ENCODE data around the gene MBD6. TPM values are rescaled to one million over a fixed set of nuclear protein-coding genes. Genes with fewer than 3 reads are reported as not detected.

MBD6 gene
- total RNA-seq, 5 donors from 2014 or later (not counting 1 experiment from before 2014, with no cell fraction given), result 109 to 122 (median 114) TPM

DNA sequence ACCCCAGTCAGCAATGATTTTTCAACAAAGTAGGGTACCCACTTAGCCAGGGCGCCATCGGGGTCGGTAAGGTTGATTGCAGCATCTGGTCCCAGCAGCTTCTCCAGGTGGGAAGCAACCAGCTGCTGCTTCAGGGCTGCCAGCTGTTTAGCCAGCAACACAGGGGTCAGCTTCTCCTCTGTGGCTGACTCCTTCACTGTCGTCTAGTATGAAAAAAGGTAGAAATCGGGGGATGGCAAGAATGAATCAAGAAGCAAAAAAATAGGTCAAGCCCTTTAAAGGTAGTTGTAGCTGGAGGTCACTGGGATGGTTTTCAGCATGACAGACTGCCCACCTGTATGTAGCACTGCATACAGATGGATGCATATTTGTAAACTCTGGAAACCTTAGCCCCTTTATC lies 11.6 kb downstream of the MBD6 start:
- Mint-ChIP-seq H3K4me1 (peaks cover 0 to 9% (median 5%) of the 10 kb centered on the region in 3 donors), H3K27ac (peak overlapping the region in 1 of 2 donors; percentile 28), H3K9me3 (no peaks in the 10 kb centered on the region), H3K4me3 (no peak overlapping the region), H3K27me3 (no peaks in the 10 kb centered on the region), H3K36me3 (peaks cover 63% of the 10 kb centered on the region)
- ATAC-seq (replicated peaks in 1 of 4) (no peak), DNase-seq (no peak)
- Histone ChIP-seq H3K36me3 (ENCODE audit: control insufficient read depth in 2 of 2, extremely low read depth in 1 of 2, insufficient read depth in 1 of 2, low read length in 1 of 2) (peaks cover 12 to 68% of the 10 kb centered on the region in 2 donors), H3K4me3 (ENCODE audit: control insufficient read depth in 1 of 2, extremely low read depth in 1 of 2, low read length in 1 of 2) (no peak overlapping the region), H3K27me3 (replicated peaks in 1 of 2; ENCODE audit: control insufficient read depth in 2 of 2, extremely low read depth in 1 of 2, insufficient read depth in 2 of 2, low read length in 1 of 2) (no peaks in the 10 kb centered on the region), H3K4me1 (ENCODE audit: control insufficient read depth in 1 of 2, extremely low read depth in 1 of 2, insufficient read depth in 2 of 2, low read length in 2 of 2) (no peaks in the 10 kb centered on the region), H3K9me3 (no peaks in the 10 kb centered on the region), H3K27ac (ENCODE audit: low read length) (no peak overlapping the region)
- ChIA-PET POLR2A (interaction anchor here in 1 of 2 donors (0.5 kb wide), 1 partner anchor 29 kb away, joined by 3 read pairs; no protein-coding TSS in a partner anchor), CTCF (interaction anchor here in 1 of 2 donors (0.6 kb wide), 1 partner anchor 43 kb away, joined by 11 read pairs; no protein-coding TSS in a partner anchor)
- 100% methylated on average over 5 of the region's 5 CpGs for WGBS (ENCODE audit: insufficient coverage)

DNA sequence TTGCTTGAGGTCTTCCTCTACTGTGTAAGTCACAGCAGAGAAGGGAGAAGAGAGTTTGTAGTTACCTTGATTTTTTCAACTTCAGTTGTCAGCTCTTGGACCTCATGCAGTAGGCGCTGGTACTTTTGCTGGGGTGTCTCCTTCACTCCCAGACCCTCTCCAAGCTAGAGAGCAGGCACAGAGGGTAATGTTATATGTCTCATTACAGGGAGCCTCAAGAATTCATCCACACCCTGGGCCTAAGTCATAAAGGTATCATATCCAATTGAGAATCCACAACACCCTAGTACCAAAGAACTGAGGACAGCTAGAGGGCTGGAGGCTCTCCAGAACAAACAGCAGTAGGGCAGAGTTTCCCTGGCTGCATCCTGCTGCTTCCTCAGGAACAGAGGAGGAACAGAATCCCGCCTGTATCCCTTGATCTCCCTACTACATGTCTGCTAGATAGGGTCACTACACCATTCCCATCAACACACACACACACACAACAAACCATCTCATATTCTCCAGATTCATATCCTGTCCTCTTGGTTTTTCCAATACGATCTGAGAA lies 12.4 kb downstream of the MBD6 start:
- H3K27ac ChIP-seq (ENCODE audit: low read length), result no peak overlapping the region
- ATAC-seq (replicated peaks in 1 of 4), result no peak
- H3K36me3 ChIP-seq (ENCODE audit: control insufficient read depth in 2 of 2, extremely low read depth in 1 of 2, insufficient read depth in 1 of 2, low read length in 1 of 2), result peaks cover 12 to 63% of the 10 kb centered on the region in 2 donors
- H3K27me3 ChIP-seq (replicated peaks in 1 of 2; ENCODE audit: control insufficient read depth in 2 of 2, extremely low read depth in 1 of 2, insufficient read depth in 2 of 2, low read length in 1 of 2), result no peaks in the 10 kb centered on the region
- H3K4me3 ChIP-seq (ENCODE audit: control insufficient read depth in 1 of 2, extremely low read depth in 1 of 2, low read length in 1 of 2), result no peak overlapping the region
- Mint-ChIP-seq H3K9me3 (no peaks in the 10 kb centered on the region), H3K36me3 (peaks cover 56% of the 10 kb centered on the region), H3K27me3 (no peaks in the 10 kb centered on the region), H3K4me3 (no peak overlapping the region), H3K27ac (no peak overlapping the region), H3K4me1 (peaks cover 0 to 3% (median 2%) of the 10 kb centered on the region in 3 donors)
- ChIA-PET POLR2A (interaction anchor here in 1 of 2 donors (0.6 kb wide), 1 partner anchor 21 kb away, joined by 6 read pairs; no protein-coding TSS in a partner anchor), CTCF (interaction anchor here (0.6 to 1.0 kb wide), 2 partner anchors 44 to 327 kb away, joined by 3 to 11 read pairs; no protein-coding TSS in a partner anchor)
- no peaks in the 10 kb centered on the region for H3K4me1 ChIP-seq (ENCODE audit: control insufficient read depth in 1 of 2, extremely low read depth in 1 of 2, insufficient read depth in 2 of 2, low read length in 2 of 2)
- WGBS (ENCODE audit: insufficient coverage), result 90% methylated on average over 2 of the region's 3 CpGs
- no peak for DNase-seq
- H3K9me3 ChIP-seq, result no peaks in the 10 kb centered on the region

DNA sequence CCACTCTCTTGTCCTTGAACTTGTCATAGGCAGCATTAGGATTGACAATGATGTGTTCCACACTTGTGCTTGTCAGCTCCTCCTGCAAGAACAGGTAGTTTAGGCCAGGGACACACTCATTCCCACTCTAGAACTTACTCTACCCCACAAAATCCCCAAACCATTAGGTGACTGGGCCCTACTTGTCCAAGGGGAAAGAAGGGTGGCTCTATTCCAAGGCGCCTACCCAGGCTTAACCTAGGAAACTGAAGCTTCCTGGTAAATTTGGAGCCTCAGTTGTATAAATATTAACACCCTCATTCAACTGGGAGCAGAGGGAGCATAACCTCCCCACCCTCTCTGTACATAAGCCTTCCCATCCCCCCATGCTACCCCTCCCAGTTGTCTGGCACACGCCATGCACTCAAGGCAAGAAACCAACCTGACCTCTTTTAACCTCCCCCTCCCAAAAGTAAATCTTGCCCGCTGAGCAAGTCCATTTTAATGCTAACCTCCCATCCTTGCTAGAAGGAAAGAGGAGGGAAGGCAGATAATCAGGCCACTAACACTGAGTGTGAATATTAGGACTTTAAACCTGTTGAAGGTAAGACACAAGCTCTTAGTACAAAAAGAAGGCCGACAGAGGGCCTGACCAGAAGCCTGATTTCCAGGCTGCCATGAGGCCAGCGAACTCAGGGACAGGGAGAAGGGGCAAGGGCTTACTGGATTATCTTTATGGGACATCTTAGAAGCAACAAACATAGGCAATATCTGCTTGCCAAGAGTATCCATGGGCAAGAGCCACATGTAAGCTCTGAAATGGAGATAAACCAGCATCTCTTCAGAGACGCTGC lies 13.4 kb downstream of the MBD6 start:
- 82% methylated on average over 3 of the region's 6 CpGs for WGBS (ENCODE audit: insufficient coverage)
- peak overlapping the region in 1 of 2 donors; percentile 31 for H3K27ac Mint-ChIP-seq
- H3K9me3 ChIP-seq, result no peaks in the 10 kb centered on the region
- peaks cover 12 to 54% of the 10 kb centered on the region in 2 donors for H3K36me3 ChIP-seq (ENCODE audit: control insufficient read depth in 2 of 2, extremely low read depth in 1 of 2, insufficient read depth in 1 of 2, low read length in 1 of 2)
- no peak overlapping the region for H3K4me3 ChIP-seq (ENCODE audit: control insufficient read depth in 1 of 2, extremely low read depth in 1 of 2, low read length in 1 of 2)
- H3K27ac ChIP-seq (ENCODE audit: low read length), result no peak overlapping the region
- H3K36me3 Mint-ChIP-seq, result peaks cover 57% of the 10 kb centered on the region
- no peaks in the 10 kb centered on the region for H3K27me3 ChIP-seq (replicated peaks in 1 of 2; ENCODE audit: control insufficient read depth in 2 of 2, extremely low read depth in 1 of 2, insufficient read depth in 2 of 2, low read length in 1 of 2)
- ATAC-seq (replicated peaks in 1 of 4) (no peak), DNase-seq (no peak)
- H3K4me1 ChIP-seq (ENCODE audit: control insufficient read depth in 1 of 2, extremely low read depth in 1 of 2, insufficient read depth in 2 of 2, low read length in 2 of 2), result no peaks in the 10 kb centered on the region
- ChIA-PET POLR2A (no interaction called here), CTCF (interaction anchor here in 1 of 2 donors (0.6 to 1.0 kb wide), 2 partner anchors 47 to 327 kb away, joined by 3 read pairs; no protein-coding TSS in a partner anchor)
- H3K4me1 Mint-ChIP-seq, result peaks cover 3 to 5% (median 4%) of the 10 kb centered on the region in 3 donors
- H3K4me3 Mint-ChIP-seq, result no peak overlapping the region
- H3K27me3 Mint-ChIP-seq, result no peaks in the 10 kb centered on the region
- H3K9me3 Mint-ChIP-seq, result no peaks in the 10 kb centered on the region

DNA sequence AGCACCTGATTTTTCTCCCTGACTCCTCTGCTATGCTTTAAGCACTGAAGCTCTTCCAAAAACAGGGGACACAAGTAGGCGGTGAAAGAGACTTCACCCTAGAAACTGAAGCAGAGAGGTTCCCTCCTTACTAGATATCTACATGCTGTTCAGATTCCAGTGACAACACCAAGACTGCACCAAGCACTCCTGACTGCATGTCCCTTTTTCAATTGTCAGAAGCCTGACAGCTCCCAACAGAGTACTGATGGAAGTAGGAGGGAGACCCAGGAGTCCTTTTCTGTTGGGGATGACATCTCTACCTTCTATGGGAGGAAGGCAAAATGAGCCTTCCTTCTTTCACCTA lies 13.9 kb downstream of the MBD6 start:
- CTCF ChIA-PET, result interaction anchor here in 1 of 2 donors (0.6 to 0.9 kb wide), 2 partner anchors 47 to 118 kb away, joined by 3 to 6 read pairs; no protein-coding TSS in a partner anchor
- H3K27ac Mint-ChIP-seq, result no peak overlapping the region
- ATAC-seq (replicated peaks in 1 of 4) (no peak), DNase-seq (no peak)
- no peak overlapping the region for H3K27ac ChIP-seq (ENCODE audit: low read length)
- H3K27me3 Mint-ChIP-seq, result no peaks in the 10 kb centered on the region
- H3K9me3 ChIP-seq, result no peaks in the 10 kb centered on the region
- no CpG with 5 or more reads among the region's 1 CpG for WGBS (ENCODE audit: insufficient coverage)
- H3K36me3 Mint-ChIP-seq, result peaks cover 58% of the 10 kb centered on the region
- peaks cover 11 to 52% of the 10 kb centered on the region in 2 donors for H3K36me3 ChIP-seq (ENCODE audit: control insufficient read depth in 2 of 2, extremely low read depth in 1 of 2, insufficient read depth in 1 of 2, low read length in 1 of 2)
- H3K4me1 Mint-ChIP-seq, result peaks cover 5 to 6% (median 5%) of the 10 kb centered on the region in 3 donors
- no peak overlapping the region for H3K4me3 Mint-ChIP-seq
- H3K9me3 Mint-ChIP-seq, result no peaks in the 10 kb centered on the region
- H3K4me1 ChIP-seq (ENCODE audit: control insufficient read depth in 1 of 2, extremely low read depth in 1 of 2, insufficient read depth in 2 of 2, low read length in 2 of 2), result no peaks in the 10 kb centered on the region
- no peak overlapping the region for H3K4me3 ChIP-seq (ENCODE audit: control insufficient read depth in 1 of 2, extremely low read depth in 1 of 2, low read length in 1 of 2)
- no peaks in the 10 kb centered on the region for H3K27me3 ChIP-seq (replicated peaks in 1 of 2; ENCODE audit: control insufficient read depth in 2 of 2, extremely low read depth in 1 of 2, insufficient read depth in 2 of 2, low read length in 1 of 2)
- POLR2A ChIA-PET, result no interaction called here

DNA sequence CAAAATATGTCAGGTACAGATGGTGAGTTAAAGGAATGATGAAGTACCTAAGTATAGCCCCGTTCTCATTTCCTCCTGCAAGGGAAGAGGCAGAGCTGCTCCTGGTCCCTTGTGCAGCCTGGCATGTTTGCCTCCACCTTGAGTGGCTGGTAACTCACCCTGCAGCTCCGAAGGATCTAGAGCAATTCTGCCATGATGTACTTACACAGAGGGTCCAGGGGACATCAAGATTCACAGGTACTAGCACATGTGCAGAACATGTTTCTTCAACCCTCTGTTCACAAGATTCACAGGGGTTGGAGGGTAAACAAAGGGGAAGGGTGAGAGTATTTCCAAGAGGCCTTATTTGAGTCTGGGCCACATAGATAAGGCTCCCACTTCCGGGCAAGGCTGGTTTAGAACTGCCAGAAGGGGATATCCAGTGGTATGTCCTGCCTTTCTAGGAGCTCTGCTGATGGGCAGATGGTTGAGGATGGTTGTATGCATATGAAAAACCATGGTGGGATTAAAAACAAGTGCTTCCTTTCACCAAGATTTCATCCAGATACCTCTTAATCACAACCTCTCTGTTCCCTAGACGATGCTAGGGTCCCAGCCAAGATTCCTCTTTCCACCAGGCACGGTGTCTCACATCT lies 16.6 kb downstream of the MBD6 start:
- ChIA-PET CTCF (no interaction called here), POLR2A (interaction anchor here in 1 of 2 donors (0.6 kb wide), 1 partner anchor 161 kb away, joined by 3 read pairs; no protein-coding TSS in a partner anchor)
- no peaks in the 10 kb centered on the region for H3K9me3 ChIP-seq
- H3K36me3 ChIP-seq (ENCODE audit: control insufficient read depth in 2 of 2, extremely low read depth in 1 of 2, insufficient read depth in 1 of 2, low read length in 1 of 2), result peaks cover 5 to 31% of the 10 kb centered on the region in 2 donors
- no peak overlapping the region for H3K27ac ChIP-seq (ENCODE audit: low read length)
- Mint-ChIP-seq H3K9me3 (no peaks in the 10 kb centered on the region), H3K27ac (no peak overlapping the region), H3K27me3 (no peaks in the 10 kb centered on the region), H3K4me1 (peaks cover 5 to 15% (median 13%) of the 10 kb centered on the region in 3 donors), H3K36me3 (peaks cover 40% of the 10 kb centered on the region), H3K4me3 (no peak overlapping the region)
- H3K4me1 ChIP-seq (ENCODE audit: control insufficient read depth in 1 of 2, extremely low read depth in 1 of 2, insufficient read depth in 2 of 2, low read length in 2 of 2), result peaks cover 0 to 6% of the 10 kb centered on the region in 2 experiments
- no peak overlapping the region for H3K4me3 ChIP-seq (ENCODE audit: control insufficient read depth in 1 of 2, extremely low read depth in 1 of 2, low read length in 1 of 2)
- ATAC-seq (replicated peaks in 1 of 4) (no peak), DNase-seq (no peak)
- no peaks in the 10 kb centered on the region for H3K27me3 ChIP-seq (replicated peaks in 1 of 2; ENCODE audit: control insufficient read depth in 2 of 2, extremely low read depth in 1 of 2, insufficient read depth in 2 of 2, low read length in 1 of 2)
- 100% methylated on average over 1 of the region's 5 CpGs for WGBS (ENCODE audit: insufficient coverage)

DNA sequence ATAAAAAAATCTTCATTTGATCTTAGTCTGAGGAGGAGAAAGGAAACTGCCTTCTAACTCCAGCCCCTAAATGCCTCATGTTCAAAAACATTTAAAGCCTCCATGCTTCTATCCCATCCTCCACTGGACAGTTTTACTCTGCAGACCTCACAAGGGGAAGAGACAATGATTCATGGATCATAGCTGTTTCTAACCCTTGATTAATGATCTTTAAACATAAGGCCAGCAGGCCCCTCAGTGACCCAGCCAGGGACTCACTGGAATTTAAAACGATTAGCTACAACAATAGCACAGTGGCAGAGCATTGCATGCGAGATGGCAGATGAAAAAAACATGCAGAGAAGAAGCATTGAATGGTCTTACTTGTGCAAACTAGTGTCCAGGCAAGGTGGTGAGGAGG lies 18.4 kb downstream of the MBD6 start:
- Histone ChIP-seq H3K27ac (ENCODE audit: low read length) (no peak overlapping the region), H3K4me3 (ENCODE audit: control insufficient read depth in 1 of 2, extremely low read depth in 1 of 2, low read length in 1 of 2) (no peak overlapping the region), H3K36me3 (ENCODE audit: control insufficient read depth in 2 of 2, extremely low read depth in 1 of 2, insufficient read depth in 1 of 2, low read length in 1 of 2) (peaks cover 5 to 17% of the 10 kb centered on the region in 2 donors), H3K9me3 (no peaks in the 10 kb centered on the region), H3K27me3 (replicated peaks in 1 of 2; ENCODE audit: control insufficient read depth in 2 of 2, extremely low read depth in 1 of 2, insufficient read depth in 2 of 2, low read length in 1 of 2) (no peaks in the 10 kb centered on the region), H3K4me1 (ENCODE audit: control insufficient read depth in 1 of 2, extremely low read depth in 1 of 2, insufficient read depth in 2 of 2, low read length in 2 of 2) (peaks cover 0 to 11% of the 10 kb centered on the region in 2 experiments)
- Mint-ChIP-seq H3K4me3 (no peak overlapping the region), H3K27me3 (no peaks in the 10 kb centered on the region), H3K4me1 (peaks cover 17 to 29% (median 27%) of the 10 kb centered on the region in 3 donors), H3K9me3 (no peaks in the 10 kb centered on the region), H3K27ac (peak overlapping the region in 1 of 2 donors; percentile 39), H3K36me3 (peaks cover 30% of the 10 kb centered on the region)
- ChIA-PET CTCF (interaction anchor here in 1 of 2 donors (0.6 kb wide), 1 partner anchor 233 kb away, joined by 3 read pairs; no protein-coding TSS in a partner anchor), POLR2A (interaction anchor here in 1 of 2 donors (0.6 kb wide), 1 partner anchor 932 kb away, joined by 5 read pairs; no protein-coding TSS in a partner anchor)
- ATAC-seq (replicated peaks in 1 of 4), result no peak
- WGBS (ENCODE audit: insufficient coverage), result 86% methylated on average over 2 of the region's 2 CpGs
- no peak for DNase-seq
